Glutamatergic neuron (in vitro differentiated cells): ENCODE data around the gene DGKD. TPM values are rescaled to one million over a fixed set of nuclear protein-coding genes. Genes with fewer than 3 reads are reported as not detected.
A peak's percentile ranks its signal among the peaks of the same experiment; 100 is the strongest.

ENCODE experiments used
- DNase-seq: peaks from one replicate; pipeline ENCODE4 v3.0.0; 2022
- H3K27ac Mint-ChIP-seq: one replicate; pipeline ENCODE4 v1.8.0; 2020; ENCODE audit warnings: mild to moderate bottlenecking, mixed read lengths, inconsistent platforms; ENCODE audit not compliant: unreplicated experiment
- H3K27me3 Mint-ChIP-seq: one replicate; pipeline ENCODE4 v1.8.0; 2020; ENCODE audit warnings: mild to moderate bottlenecking, moderate library complexity, mixed read lengths, inconsistent platforms; ENCODE audit not compliant: unreplicated experiment
- H3K36me3 Mint-ChIP-seq: one replicate; pipeline ENCODE4 v1.8.0; 2020; ENCODE audit warnings: mild to moderate bottlenecking, mixed read lengths, inconsistent platforms; ENCODE audit not compliant: unreplicated experiment
- H3K4me1 Mint-ChIP-seq: one replicate; pipeline ENCODE4 v1.8.0; 2020; ENCODE audit warnings: mild to moderate bottlenecking, low read depth, mixed read lengths, inconsistent platforms; ENCODE audit not compliant: unreplicated experiment
- H3K4me3 Mint-ChIP-seq: one replicate; pipeline ENCODE4 v1.8.0; 2020; ENCODE audit warnings: mild to moderate bottlenecking, mixed read lengths, inconsistent platforms; ENCODE audit not compliant: unreplicated experiment
- H3K9me3 Mint-ChIP-seq: one replicate; pipeline ENCODE4 v1.8.0; 2020; ENCODE audit warnings: mild to moderate bottlenecking, moderate library complexity, mixed read lengths, inconsistent platforms; ENCODE audit not compliant: unreplicated experiment
- CTCF ChIP-seq: fragments of 200-600 bp; sonication (generic); IDR thresholded peaks from one replicate; pipeline ENCODE4 v1.5.0; 2021; ENCODE audit not compliant: partially characterized antibody, unreplicated experiment
- total RNA-seq: library from RNA; stranded (reverse); fragmentation: NEBNext Ultra II Directional; extraction: Animal tissue kit (Norgen Biotek cat#: 25700); gene quantifications from one replicate; pipeline ENCODE4 v1.2.1, GENCODE V29; 2021; ENCODE audit not compliant: unreplicated experiment

DGKD gene
- total RNA-seq, 1 donor from 2014 or later, result 67.6 TPM

- Mint-ChIP-seq H3K27me3 (peaks cover 2% of the 10 kb centered on the region), H3K4me3 (no peak overlapping the region), H3K27ac (no peak overlapping the region), H3K36me3 (peaks cover 3% of the 10 kb centered on the region), H3K4me1 (peaks cover 3% of the 10 kb centered on the region), H3K9me3 (peaks cover 2% of the 10 kb centered on the region)
- peak; percentile 48 for DNase-seq
- no peak for TF ChIP-seq CTCF
Observed at GRCh38 chr2:233404222-233404621, 49.9 kb downstream of the DGKD start.

- no peak overlapping the region for H3K27ac Mint-ChIP-seq
- no peak for TF ChIP-seq CTCF
- H3K27me3 Mint-ChIP-seq, result no peaks in the 10 kb centered on the region
- peaks cover 3% of the 10 kb centered on the region for H3K4me1 Mint-ChIP-seq
- H3K9me3 Mint-ChIP-seq, result peaks cover 5% of the 10 kb centered on the region
- peaks cover 19% of the 10 kb centered on the region for H3K36me3 Mint-ChIP-seq
- H3K4me3 Mint-ChIP-seq, result no peak overlapping the region
- no peak for DNase-seq
Observed at GRCh38 chr2:233406865-233407264, 52.6 kb downstream of the DGKD start.

- no peak overlapping the region for H3K27ac Mint-ChIP-seq
Observed at GRCh38 chr2:233407771-233408181, 53.5 kb downstream of the DGKD start.

GRCh38 chr2:233408366-233409285, 54.3 kb downstream of the DGKD start:
- H3K27me3 Mint-ChIP-seq, result no peaks in the 10 kb centered on the region
- peaks cover 7% of the 10 kb centered on the region for H3K9me3 Mint-ChIP-seq
- H3K4me1 Mint-ChIP-seq, result peaks cover 3% of the 10 kb centered on the region
- H3K36me3 Mint-ChIP-seq, result peaks cover 31% of the 10 kb centered on the region
- no peak for TF ChIP-seq CTCF
- no peak overlapping the region for H3K27ac Mint-ChIP-seq
- DNase-seq, result no peak
- no peak overlapping the region for H3K4me3 Mint-ChIP-seq

More at GRCh38 chr2:233407771-233408181, 53.5 kb downstream of the DGKD start:
- peaks cover 5% of the 10 kb centered on the region for H3K9me3 Mint-ChIP-seq
- H3K4me3 Mint-ChIP-seq, result no peak overlapping the region
- no peaks in the 10 kb centered on the region for H3K27me3 Mint-ChIP-seq
- TF ChIP-seq CTCF, result no peak
- H3K36me3 Mint-ChIP-seq, result peaks cover 27% of the 10 kb centered on the region
- DNase-seq, result no peak
- peaks cover 3% of the 10 kb centered on the region for H3K4me1 Mint-ChIP-seq
